K562 (cell line): ENCODE data around the gene CRYBG2. TPM values are rescaled to one million over a fixed set of nuclear protein-coding genes. Genes with fewer than 3 reads are reported as not detected.

Experiments
- ATAC-seq: fragments of 200-7000 bp; cut with Tn5 transposase; 3 replicates; pipeline ENCODE4 v1.9.1; 2020; ENCODE audit warnings: moderate library complexity
- BruUV-seq: library from RNA; stranded (reverse); fragments of 400-500 nt; replicated peaks from 2 replicates; lab custom pipeline; 2021; lab: Mats Ljungman, UMichigan
- CTCF ChIA-PET: fragments of 300-600 bp; formaldehyde crosslinking; extraction: SDS; loops from one replicate; lab custom pipeline; 2021; ENCODE audit warnings: low intra/inter-chr PET ratio; lab: Yijun Ruan, JAX
- POLR2A ChIA-PET: fragments of 300-600, 350-650 bp; sonication (Branson Sonifier 250); formaldehyde crosslinking; extraction: SDS; loops from one replicate; lab custom pipeline; 2021; ENCODE audit warnings: antibody characterized with exemption, inconsistent platforms; lab: Yijun Ruan, JAX
- DNase-seq, 4 experiments: peaks; one replicate each; pipeline versions ENCODE4 v3.0.0 to v3.0.0-alpha.2; 2011 to 2018; ENCODE audit warnings: low spot score in 3 of 4, mixed read lengths in 3 of 4; ENCODE audit errors: extremely low read depth in 1 of 4
- FAIRE-seq: peaks from 2 replicates; lab custom pipeline; 2011; peaks lifted over from hg19 to GRCh38; lab: Jason Lieb, UNC
- H2AFZ ChIP-seq: 2 replicates; pipeline ENCODE4 v1.6.0; 2011; ENCODE audit warnings: low read depth, low read length, control low read depth, inconsistent platforms
- H3K27ac ChIP-seq: fragments of 200-600 bp; 3 replicates; pipeline ENCODE4 v1.8.0; 2011; ENCODE audit warnings: low read depth, mild to moderate bottlenecking, control low read depth, inconsistent platforms, low read length, moderate library complexity, mixed read lengths; ENCODE audit errors: extremely low read depth
- H3K27me3 ChIP-seq, 2 experiments: fragments of 300-600 bp in 1 of 2; 2 replicates in 1 of 2; 3 replicates in 1 of 2; pipeline versions ENCODE4 v1.6.0 to v1.8.0; 2011; ENCODE audit warnings: inconsistent platforms in 2 of 2, low read length in 2 of 2, mild to moderate bottlenecking in 1 of 2, mixed read lengths in 1 of 2, moderate library complexity in 1 of 2; ENCODE audit not compliant: control insufficient read depth in 2 of 2, insufficient read depth in 2 of 2
- H3K36me3 ChIP-seq: fragments of 300-600 bp; 3 replicates; pipeline ENCODE4 v1.8.0; 2011; ENCODE audit warnings: mild to moderate bottlenecking, low read length, inconsistent platforms; ENCODE audit not compliant: control insufficient read depth, insufficient read depth
- H3K4me1 ChIP-seq, 2 experiments: fragments of 200-600 bp in 1 of 2; replicated peaks in 1 of 2; 2 replicates in 1 of 2; 3 replicates in 1 of 2; pipeline versions ENCODE4 v1.5.1 to v1.8.0; 2011; ENCODE audit warnings: inconsistent platforms in 2 of 2, low read length in 2 of 2, mild to moderate bottlenecking in 1 of 2, mixed read lengths in 1 of 2, moderate library complexity in 1 of 2; ENCODE audit not compliant: control insufficient read depth in 2 of 2, insufficient read depth in 2 of 2
- H3K4me2 ChIP-seq: 2 replicates; pipeline ENCODE4 v1.6.1; 2011; ENCODE audit warnings: low read length, control low read depth, inconsistent platforms, mixed read lengths; ENCODE audit not compliant: insufficient read depth
- H3K4me3 ChIP-seq: fragments of 200-600 bp; sonication (generic), shearing (Covaris generic); 2 replicates; pipeline ENCODE4 v1.5.1; 2016; ENCODE audit warnings: control low read depth, inconsistent platforms
- H3K79me2 ChIP-seq: fragments of 200-600 bp; 3 replicates; pipeline ENCODE4 v1.8.0; 2011; ENCODE audit warnings: low read length, inconsistent platforms; ENCODE audit not compliant: control insufficient read depth, insufficient read depth
- H3K9ac ChIP-seq, 2 experiments: 2 replicates each; pipeline versions ENCODE4 v1.6.0 to v1.6.1; 2011; ENCODE audit warnings: low read depth in 2 of 2, low read length in 2 of 2, control low read depth in 1 of 2, inconsistent platforms in 1 of 2, mild to moderate bottlenecking in 1 of 2, mixed read lengths in 1 of 2; ENCODE audit not compliant: insufficient read depth in 1 of 2
- H3K9me1 ChIP-seq: one replicate; pipeline ENCODE4 v1.6.0; 2011; ENCODE audit warnings: inconsistent platforms, mild to moderate bottlenecking, low read length, moderate library complexity; ENCODE audit not compliant: control insufficient read depth, insufficient read depth
- H3K9me3 ChIP-seq: replicated peaks from 2 replicates; pipeline ENCODE4 v1.5.1; 2011; ENCODE audit warnings: low read depth, low read length, inconsistent platforms; ENCODE audit not compliant: control insufficient read depth, insufficient read depth
- H4K20me1 ChIP-seq: replicated peaks from 2 replicates; pipeline ENCODE4 v1.6.1; 2011; ENCODE audit warnings: low read length, inconsistent platforms, mixed read lengths; ENCODE audit not compliant: control insufficient read depth, insufficient read depth
- ADNP ChIP-seq: fragments of 200-800 bp; sonication (Bioruptor generic); IDR thresholded peaks from 2 replicates; pipeline ENCODE4 v1.6.1; 2016; ENCODE audit warnings: missing genetic modification characterization, missing compliant biosample characterization
- BCOR ChIP-seq: fragments of 450-650 bp; IDR thresholded peaks from 2 replicates; pipeline ENCODE4 v1.6.1; 2016
- BRD9 ChIP-seq: fragments of 450-650 bp; IDR thresholded peaks from 2 replicates; pipeline ENCODE4 v1.6.1; 2018; ENCODE audit warnings: low read depth; ENCODE audit not compliant: partially characterized antibody
- CHD2 ChIP-seq: IDR thresholded peaks from 2 replicates; pipeline ENCODE4 v1.6.1; 2011; ENCODE audit warnings: low read depth, low read length
- CHD4 ChIP-seq: fragments of 200-600 bp; sonication (generic); IDR thresholded peaks from 3 replicates; pipeline ENCODE4 v1.6.1; 2012; ENCODE audit warnings: low read depth, mild to moderate bottlenecking, mixed read lengths, low read length, inconsistent platforms; ENCODE audit not compliant: insufficient read depth, insufficient replicate concordance, poor library complexity, severe bottlenecking
- KDM1A ChIP-seq, 2 experiments: fragments of 450-650 bp; IDR thresholded peaks; 2 replicates each; pipeline ENCODE4 v1.6.1; 2016; ENCODE audit warnings: mild to moderate bottlenecking in 2 of 2
- MAFG ChIP-seq: fragments of 450-650 bp; conservative IDR thresholded peaks from 2 replicates; pipeline ENCODE4 v1.6.1; 2016; ENCODE audit warnings: missing genetic modification characterization, missing compliant biosample characterization
- RBM25 ChIP-seq: fragments of 200-400 bp; formaldehyde crosslinking; IDR thresholded peaks from 2 replicates; pipeline ENCODE4 v1.6.1; 2018; ENCODE audit warnings: low read length, low read depth, moderate library complexity; ENCODE audit not compliant: severe bottlenecking
- RCOR1 ChIP-seq, 2 experiments: IDR thresholded peaks; 2 replicates each; pipeline ENCODE4 v1.6.1; 2012; ENCODE audit warnings: low read depth in 2 of 2, low read length in 2 of 2, borderline replicate concordance in 1 of 2, improper control_type of control experiment in 1 of 2
- RUNX1 ChIP-seq: sonication (generic); IDR thresholded peaks from 2 replicates; pipeline ENCODE4 v1.6.1; 2016; ENCODE audit warnings: antibody characterized with exemption, low read depth
- TRIM24 ChIP-seq, 2 experiments: fragments of 450-650 bp; IDR thresholded peaks; 2 replicates each; pipeline ENCODE4 v1.6.1; 2016
- ZFP36 ChIP-seq: fragments of 150-350 bp; IDR thresholded peaks from 2 replicates; pipeline ENCODE4 v1.6.1; 2018; ENCODE audit warnings: low read length, low read depth; ENCODE audit not compliant: partially characterized antibody
- ZNF217 ChIP-seq: sonication (generic); formaldehyde crosslinking; IDR thresholded peaks from 2 replicates; pipeline ENCODE4 v1.8.0; 2022; ENCODE audit warnings: mild to moderate bottlenecking, missing genetic modification reagents
- ZNF263 ChIP-seq: sonication (generic); formaldehyde crosslinking; IDR thresholded peaks from 2 replicates; pipeline ENCODE4 v1.8.0; 2022; ENCODE audit warnings: mild to moderate bottlenecking, missing genetic modification reagents, borderline replicate concordance
- WGBS: fragments of 100-300 bp; shearing (Covaris generic); methylation state at CpG from one replicate; pipeline ENCODE4 v1.1.6; 2016; ENCODE audit warnings: low coverage, mixed read lengths; ENCODE audit not compliant: insufficient coverage; ENCODE audit errors: missing lambda C conversion rate; 5-methylcytosine and 5-hydroxymethylcytosine counted together
- in situ Hi-C: fragments of 300-500 bp; cut with MboI; formaldehyde crosslinking; loops from 4 replicates; pipeline ENCODE4 v1.15.0; 2018; ENCODE audit warnings: inconsistent platforms, mixed read lengths
- intact Hi-C: fragments of 100-400 bp; cut with micrococcal nuclease; formaldehyde crosslinking; loops from 2 replicates; pipeline ENCODE4 v1.14.2; 2022
- polyA plus RNA-seq, 8 experiments: library from polyadenylated mRNA; depleted of rRNA in 4 of 8; stranded (reverse) in 5 of 8; unstranded in 3 of 8; fragments of >200 nt; fragmentation: Nextera tagmentation in 2 of 8; fragmentation: Illumina TruSeq in 1 of 8; extraction: Ambion mirVana in 2 of 8; extraction: Trizol in 1 of 8; gene quantifications; 2 replicates each; pipeline versions ENCODE4 v1.2.1 to v1.2.3, GENCODE V29; 2011 to 2014; ENCODE audit warnings: inconsistent platforms in 1 of 8, missing spikeins in 1 of 8
- total RNA-seq, 7 experiments: library from RNA; depleted of rRNA in 6 of 7; stranded (reverse); fragments of >200 nt in 6 of 7; fragmentation: Illumina TruSeq in 2 of 7; extraction: Trizol in 2 of 7; gene quantifications; 2 replicates each; pipeline versions ENCODE4 v1.2.1 to v1.2.3, GENCODE V29; 2011 to 2021; ENCODE audit warnings: low replicate concordance in 1 of 7

Gene CRYBG2
- total and polyA plus RNA-seq, 9 of the 15 experiments (the other 6 are each of a cell fraction or from before 2014, with no cell fraction given): 0.39 to 8.5 (median 3.7) TPM

GRCh38 chr1:26350343-26350700, 3.6 kb downstream of the CRYBG2 start:
- no peak overlapping the region for H3K4me2 ChIP-seq

GRCh38 chr1:26349877-26350244, 4.1 kb downstream of the CRYBG2 start:
- CTCF ChIA-PET: no interaction called here
- no peak overlapping the region for H3K27ac ChIP-seq

More at GRCh38 chr1:26350343-26350700, 3.6 kb downstream of the CRYBG2 start:
- BruUV-seq: no TSS peak
- Histone ChIP-seq H3K36me3 (no peaks in the 10 kb centered on the region), H3K4me1 (peaks cover 23 to 37% of the 10 kb centered on the region in 2 experiments), H3K27me3 (no peaks in the 10 kb centered on the region), H3K4me3 (no peak overlapping the region), H3K9me1 (no peaks in the 10 kb centered on the region), H4K20me1 (no peaks in the 10 kb centered on the region), H3K79me2 (no peaks in the 10 kb centered on the region), H2AFZ (peak overlapping the region; percentile 81), H3K27ac (no peak overlapping the region), H3K9me3 (no peaks in the 10 kb centered on the region), H3K9ac (no peak overlapping the region; a peak in 2 of 4 replicates)
- intact Hi-C loops (no loop called here), in situ Hi-C loops (no loop called here)
- WGBS: 72% methylated on average over 2 of the region's 2 CpGs
- ATAC-seq: no peak
- TF ChIP-seq BCOR: peak; percentile 92
- peak; percentile 59 for TF ChIP-seq ZFP36
- TF ChIP-seq KDM1A (IDR thresholded peaks at IDR 0.05): peak; percentile 64 to 82
- TF ChIP-seq RCOR1 (IDR thresholded peaks at IDR 0.05; ENCODE audit: borderline replicate concordance in 1 of 2, low read depth in 2 of 2, low read length in 2 of 2): peak in 1 of 2 experiments; percentile 33; a peak in 1 of 4 replicates
- TF ChIP-seq ADNP (tag): peak; percentile 86
- peak; percentile 39 for TF ChIP-seq BRD9
- TF ChIP-seq CHD4: peak; percentile 26
- TF ChIP-seq ZNF217 (CRISPR knock-in tag): no peak
- no peak for TF ChIP-seq MAFG (tag)
- TF ChIP-seq CHD2: no peak
- TF ChIP-seq TRIM24 (IDR thresholded peaks at IDR 0.05): no peak
- peak; percentile 74 for TF ChIP-seq RBM25
- no peak for DNase-seq
- ChIA-PET CTCF (no interaction called here), POLR2A (interaction anchor here (0.6 to 1.3 kb wide), 3 partner anchors 16 to 67 kb away, joined by 3 to 4 read pairs (median 3); no protein-coding TSS in a partner anchor)
- FAIRE-seq: no peak

More at GRCh38 chr1:26349877-26350244, 4.1 kb downstream of the CRYBG2 start:
- H3K36me3 ChIP-seq: no peaks in the 10 kb centered on the region
- H3K9me3 ChIP-seq: no peaks in the 10 kb centered on the region
- H3K9ac ChIP-seq: no peak overlapping the region
- no peaks in the 10 kb centered on the region for H4K20me1 ChIP-seq
- 69% methylated on average over 5 of the region's 5 CpGs for WGBS
- peaks cover 23 to 37% of the 10 kb centered on the region in 2 experiments for H3K4me1 ChIP-seq
- H3K79me2 ChIP-seq: no peaks in the 10 kb centered on the region
- POLR2A ChIA-PET: interaction anchor here (1.3 kb wide), 1 partner anchor 67 kb away, joined by 3 read pairs; no protein-coding TSS in a partner anchor
- in situ Hi-C loops: no loop called here
- intact Hi-C loops: no loop called here
- no peaks in the 10 kb centered on the region for H3K27me3 ChIP-seq
- no peak overlapping the region for H3K4me2 ChIP-seq
- no peak overlapping the region for H2AFZ ChIP-seq
- no peaks in the 10 kb centered on the region for H3K9me1 ChIP-seq
- H3K4me3 ChIP-seq: no peak overlapping the region
- FAIRE-seq: no peak
- no peak for DNase-seq
- ATAC-seq: no peak
- no TSS peak for BruUV-seq
- TF ChIP-seq RUNX1 (no peak), ZNF263 (CRISPR knock-in tag) (0 out of 2 replicates have a peak, but pooled peaks have one; percentile 18)
